ENCODE measurements around the gene AQP11. TPM values are rescaled to one million over a fixed set of nuclear protein-coding genes. Genes with fewer than 3 reads are reported as not detected.

Gene AQP11
- total RNA-seq, 4 donors from 2014 or later: 0.18 to 0.19 TPM; not detected in 2

DNA sequence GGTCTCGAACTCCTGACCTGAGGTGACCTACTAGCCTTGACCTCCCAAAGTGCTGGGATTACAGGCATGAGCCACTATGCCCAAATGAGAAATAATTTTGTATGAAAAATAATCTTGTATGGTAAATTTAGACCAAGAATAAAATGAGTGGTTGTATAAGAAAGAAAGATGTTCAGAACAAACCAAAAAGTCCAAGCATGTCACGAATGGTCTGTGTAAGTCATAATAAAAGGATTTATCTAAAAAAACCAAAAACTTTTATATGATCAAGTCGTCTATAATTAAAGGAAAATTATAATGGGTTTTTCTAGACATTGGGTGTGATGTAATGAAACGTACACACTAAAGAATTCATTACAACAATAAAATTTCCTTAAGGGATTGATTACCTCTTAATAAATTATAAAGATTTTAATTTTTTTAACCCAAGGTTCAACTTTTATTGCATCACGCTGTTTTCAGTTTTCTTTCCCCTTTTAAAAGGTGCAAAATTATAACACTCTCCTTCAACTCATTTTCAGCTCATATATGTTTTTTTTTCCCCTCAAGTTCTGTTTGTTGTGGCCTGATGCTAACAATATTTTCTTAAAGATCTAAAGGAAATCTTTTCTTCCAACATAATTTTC is 8.9 kb upstream of the AQP11 start:
- H3K4me3 ChIP-seq: no peak overlapping the region
- 79 to 85% methylated on average over 4 to 5 of the region's 5 CpGs for WGBS, 2 donors
- intact Hi-C loops (cut with DNase I): no loop called here
- no peak for DNase-seq
- H3K27ac ChIP-seq: no peak overlapping the region
- peaks cover 0 to 5% (median 4%) of the 10 kb centered on the region in 3 donors for H3K9me3 ChIP-seq
- H3K27me3 ChIP-seq: no peaks in the 10 kb centered on the region
- TF ChIP-seq CTCF (IDR thresholded peaks at IDR 0.05): no peak
- no peak for TF ChIP-seq POLR2A (IDR thresholded peaks at IDR 0.05)
- H3K4me1 ChIP-seq: no peaks in the 10 kb centered on the region
- H3K36me3 ChIP-seq: no peaks in the 10 kb centered on the region

DNA sequence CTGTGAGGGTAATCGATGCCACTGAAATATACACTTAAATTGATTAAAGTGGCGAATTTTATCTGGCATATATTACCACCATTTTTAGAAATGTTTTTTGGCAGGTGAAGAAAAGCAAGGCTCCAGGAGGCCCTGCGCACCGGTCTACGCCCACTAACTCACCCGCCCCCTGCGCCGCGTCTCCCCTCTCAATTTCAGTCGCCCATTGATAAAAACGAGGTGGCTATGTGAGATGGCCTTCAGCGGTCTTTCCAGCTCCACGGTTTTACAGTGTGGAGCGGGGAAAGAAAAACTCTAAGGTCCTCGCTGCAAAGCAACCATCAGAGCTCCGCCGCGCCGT is 602 bp upstream of the AQP11 start:
- no peak for DNase-seq
- Histone ChIP-seq H3K27ac (peak overlapping the region; percentile 67 to 87 (median 76)), H3K4me1 (peaks cover 3 to 25% (median 14%) of the 10 kb centered on the region in 3 donors), H3K9me3 (no peaks in the 10 kb centered on the region), H3K36me3 (no peaks in the 10 kb centered on the region), H3K27me3 (no peaks in the 10 kb centered on the region), H3K4me3 (peak overlapping the region; percentile 54 to 77 (median 69))
- WGBS, 2 donors: 4 to 10% methylated on average over 5 to 13 of the region's 19 CpGs
- TF ChIP-seq POLR2A (IDR thresholded peaks at IDR 0.05) (no peak), CTCF (IDR thresholded peaks at IDR 0.05) (no peak)
- intact Hi-C loops (cut with DNase I): no loop called here

DNA sequence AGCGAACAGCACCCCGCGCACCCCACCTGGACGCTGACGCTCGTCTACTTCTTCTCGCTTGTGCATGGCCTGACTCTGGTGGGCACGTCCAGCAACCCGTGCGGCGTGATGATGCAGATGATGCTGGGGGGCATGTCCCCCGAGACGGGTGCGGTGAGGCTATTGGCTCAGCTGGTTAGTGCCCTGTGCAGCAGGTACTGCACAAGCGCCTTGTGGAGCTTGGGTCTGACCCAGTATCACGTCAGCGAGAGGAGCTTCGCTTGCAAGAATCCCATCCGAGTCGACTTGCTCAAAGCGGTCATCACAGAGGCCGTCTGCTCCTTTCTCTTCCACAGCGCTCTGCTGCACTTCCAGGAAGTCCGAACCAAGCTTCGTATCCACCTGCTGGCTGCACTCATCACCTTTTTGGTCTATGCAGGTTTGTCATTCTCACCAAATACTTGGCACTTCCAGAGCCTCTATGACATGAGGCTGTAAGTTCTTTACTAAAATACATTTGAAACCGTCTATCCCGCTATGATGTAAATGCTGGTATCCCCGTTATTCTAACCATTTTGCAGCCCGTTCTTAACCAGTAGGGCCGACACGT is 535 bp downstream of the AQP11 start:
- WGBS, 2 donors: 16 to 33% methylated on average over 5 to 13 of the region's 31 CpGs
- no peaks in the 10 kb centered on the region for H3K9me3 ChIP-seq
- H3K27ac ChIP-seq: peak overlapping the region; percentile 67 to 87 (median 76)
- no peaks in the 10 kb centered on the region for H3K36me3 ChIP-seq
- H3K4me3 ChIP-seq: peak overlapping the region; percentile 54 to 77 (median 69)
- TF ChIP-seq CTCF (IDR thresholded peaks at IDR 0.05): no peak
- no peak for TF ChIP-seq POLR2A (IDR thresholded peaks at IDR 0.05)
- intact Hi-C loops (cut with DNase I): no loop called here
- peaks cover 3 to 25% (median 14%) of the 10 kb centered on the region in 3 donors for H3K4me1 ChIP-seq
- no peaks in the 10 kb centered on the region for H3K27me3 ChIP-seq
- DNase-seq: no peak

- no peaks in the 10 kb centered on the region for H3K36me3 ChIP-seq
- DNase-seq: no peak
- TF ChIP-seq POLR2A (IDR thresholded peaks at IDR 0.05) (no peak), CTCF (IDR thresholded peaks at IDR 0.05) (no peak)
- no peak overlapping the region for H3K4me3 ChIP-seq
- intact Hi-C loops (cut with DNase I): no loop called here
- no peak overlapping the region for H3K27ac ChIP-seq
- no peaks in the 10 kb centered on the region for H3K9me3 ChIP-seq
- WGBS, 2 donors: 50 to 61% methylated on average over 2 of the region's 2 CpGs
- H3K27me3 ChIP-seq: no peaks in the 10 kb centered on the region
- H3K4me1 ChIP-seq: peaks cover 3 to 25% (median 14%) of the 10 kb centered on the region in 3 donors
Observed at GRCh38 chr11:77592727-77593126, 3.0 kb downstream of the AQP11 start.

DNA sequence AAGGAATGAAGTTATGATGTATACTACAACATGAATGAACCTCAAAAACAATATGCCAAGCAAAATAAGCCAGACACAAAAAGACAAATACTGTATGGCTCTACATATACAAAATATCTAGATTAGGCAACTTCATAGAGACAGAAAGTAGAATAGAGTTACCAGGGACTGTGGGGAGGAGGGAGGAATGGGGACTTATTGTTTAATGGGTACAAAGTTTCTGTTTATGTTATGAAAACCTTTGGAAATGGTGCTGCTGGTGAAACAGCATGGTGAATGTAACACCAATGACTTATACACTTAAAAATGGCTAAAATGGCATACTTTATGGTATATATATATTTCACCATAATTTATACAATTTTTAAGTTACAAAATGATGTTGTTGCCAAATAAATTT is 4.1 kb downstream of the AQP11 start:
- Histone ChIP-seq H3K4me3 (no peak overlapping the region), H3K9me3 (no peaks in the 10 kb centered on the region), H3K4me1 (peaks cover 3 to 17% (median 11%) of the 10 kb centered on the region in 3 donors), H3K27me3 (no peaks in the 10 kb centered on the region), H3K36me3 (no peaks in the 10 kb centered on the region), H3K27ac (no peak overlapping the region)
- DNase-seq: no peak
- TF ChIP-seq POLR2A (IDR thresholded peaks at IDR 0.05): no peak
- no peak for TF ChIP-seq CTCF (IDR thresholded peaks at IDR 0.05)
- intact Hi-C loops (cut with DNase I): no loop called here
